ENCODE results near the gene PCDHA5. TPM values are rescaled to one million over a fixed set of nuclear protein-coding genes. Genes with fewer than 3 reads are reported as not detected.
"Not testable (repeated sequence)": the region's sequence is repeated elsewhere in the genome, so short reads cannot be mapped to it uniquely, and the experiment has no call there.

PCDHA5 gene
- total RNA-seq, 4 donors from 2014 or later, result 0.33 to 0.54 (median 0.45) TPM

- no peak for TF ChIP-seq CTCF (IDR thresholded peaks at IDR 0.05)
- TF ChIP-seq POLR2A (IDR thresholded peaks at IDR 0.05), result no peak
- Histone ChIP-seq H3K9me3 (no peaks in the 10 kb centered on the region), H3K27ac (no peak overlapping the region), H3K27me3 (peaks cover 6% of the 10 kb centered on the region), H3K4me1 (no peaks in the 10 kb centered on the region), H3K4me3 (replicated peaks in 1 of 3) (no peak overlapping the region), H3K36me3 (no peaks in the 10 kb centered on the region)
- intact Hi-C loops (cut with DNase I), result no loop called here
- DNase-seq, result no peak
- 48% methylated on average over 36 to 37 of the region's 87 CpGs for WGBS, 2 donors
Measured at GRCh38 chr5:140842798-140843733, 21.7 kb downstream of the PCDHA5 start.

- 16 to 21% methylated on average over 22 to 23 of the region's 48 CpGs for whole genome bisulfite sequencing, 2 donors
- DNase-seq; H3K9me3 ChIP-seq; H3K36me3 ChIP-seq; intact Hi-C loops (cut with DNase I); H3K27ac ChIP-seq; H3K4me1 ChIP-seq; H3K27me3 ChIP-seq; H3K4me3 ChIP-seq (replicated peaks in 1 of 3): not testable (repeated sequence)
Measured at GRCh38 chr5:140848139-140849102, 27.0 kb downstream of the PCDHA5 start, which contains the start of gene PCDHA9. PCDHA9 (plus strand) TSS chr5:140848382; CDS start chr5:140848496, 114 bp downstream.

- H3K9me3 ChIP-seq; intact Hi-C loops (cut with DNase I); H3K4me3 ChIP-seq (replicated peaks in 1 of 3); H3K4me1 ChIP-seq; H3K36me3 ChIP-seq; H3K27ac ChIP-seq; DNase-seq; H3K27me3 ChIP-seq: not testable (repeated sequence)
- WGBS, 2 donors, result 33 to 41% methylated on average over 41 to 59 of the region's 101 CpGs
Measured at GRCh38 chr5:140849831-140850634, 28.6 kb downstream of the PCDHA5 start.

GRCh38 chr5:140855772-140856674 is 34.6 kb downstream of the PCDHA5 start, which contains the start of gene PCDHA10:
PCDHA10 (plus strand) TSS chr5:140855897; CDS start chr5:140856049, 152 bp downstream.
- Histone ChIP-seq H3K27ac (peak within 1 kb of the TSS in 2 of 3 donors; percentile 31 to 36), H3K36me3 (no peaks in the 10 kb centered on the region), H3K4me1 (peaks cover 0 to 5% of the 10 kb centered on the region in 2 donors), H3K9me3 (no peaks in the 10 kb centered on the region), H3K4me3 (replicated peaks in 1 of 3) (no peak within 1 kb of the TSS), H3K27me3 (no peaks in the 10 kb centered on the region)
- TF ChIP-seq POLR2A (IDR thresholded peaks at IDR 0.05) (no peak), CTCF (IDR thresholded peaks at IDR 0.05) (peak in 4 of 6 experiments; percentile 48 to 72 (median 52))
- DNase-seq, result peak; percentile 33 to 55
- intact Hi-C loops (cut with DNase I), result no loop called here
- WGBS, 2 donors, result 14 to 22% methylated on average over 37 to 44 of the region's 44 CpGs
